ENCODE data around the gene HIBADH.
"Not testable (repeated sequence)": the region's sequence is repeated elsewhere in the genome, so short reads cannot be mapped to it uniquely, and the experiment has no call there.

GRCh38 chr7:27639048-27639447, 23.6 kb downstream of the HIBADH start:
- not testable (repeated sequence) for TF ChIP-seq CTCF (IDR thresholded peaks at IDR 0.05 in 8 of 11, conservative IDR thresholded peaks at IDR 0.05 in 3 of 11); POLR2AphosphoS5 (IDR thresholded peaks at IDR 0.05); POLR2A (IDR thresholded peaks at IDR 0.05)
